Natural killer cell (primary cell): ENCODE data around the gene CD47. TPM values are rescaled to one million over a fixed set of nuclear protein-coding genes. Genes with fewer than 3 reads are reported as not detected.

Experiments
- ATAC-seq, 3 donors: fragments of 150-1000 bp in 2 of 3; fragments of 200-7000 bp in 1 of 3; cut with Tn5 transposase; 1 replicate in 1 of 3; 2 replicates in 2 of 3; pipeline ENCODE4 v1.10.0; 2021; ENCODE audit warnings: mild to moderate bottlenecking in 2 of 3, moderate library complexity in 2 of 3
- DNase-seq, 2 donors: peaks; one replicate each; pipeline versions ENCODE4 v3.0.0 to v3.0.0-alpha.2; 2013 to 2021; ENCODE audit warnings: mixed read lengths in 1 of 2
- H3K27ac ChIP-seq: one replicate; pipeline ENCODE4 v1.5.1; 2013; ENCODE audit warnings: mild to moderate bottlenecking, low read length
- H3K27me3 ChIP-seq: one replicate; pipeline ENCODE4 v1.6.1; 2013; ENCODE audit warnings: low read length; ENCODE audit not compliant: control insufficient read depth, insufficient read depth
- H3K36me3 ChIP-seq: one replicate; pipeline ENCODE4 v1.6.1; 2013; ENCODE audit warnings: low read length; ENCODE audit not compliant: control insufficient read depth, insufficient read depth
- H3K4me1 ChIP-seq: one replicate; pipeline ENCODE4 v1.6.1; 2013; ENCODE audit warnings: low read length; ENCODE audit not compliant: control insufficient read depth, insufficient read depth
- H3K4me3 ChIP-seq: one replicate; pipeline ENCODE4 v1.5.1; 2013; ENCODE audit warnings: low read length
- H3K9me3 ChIP-seq: one replicate; pipeline ENCODE4 v1.6.1; 2013; ENCODE audit warnings: low read length; ENCODE audit not compliant: control insufficient read depth, insufficient read depth
- H3K27ac Mint-ChIP-seq, 2 donors: one replicate each; pipeline ENCODE4 v1.8.0; 2022; ENCODE audit warnings: mild to moderate bottlenecking in 2 of 2, mixed read lengths in 2 of 2, moderate library complexity in 1 of 2
- H3K27me3 Mint-ChIP-seq, 2 donors: one replicate each; pipeline ENCODE4 v1.8.0; 2022; ENCODE audit warnings: low read depth in 2 of 2, mixed read lengths in 2 of 2
- H3K36me3 Mint-ChIP-seq: one replicate; pipeline ENCODE4 v1.8.0; 2022; ENCODE audit warnings: mixed read lengths
- H3K4me1 Mint-ChIP-seq, 2 donors: one replicate each; pipeline ENCODE4 v1.8.0; 2022; ENCODE audit warnings: mixed read lengths in 2 of 2
- H3K4me3 Mint-ChIP-seq: one replicate; pipeline ENCODE4 v1.8.0; 2022; ENCODE audit warnings: mild to moderate bottlenecking, moderate library complexity, mixed read lengths
- H3K9me3 Mint-ChIP-seq, 2 donors: one replicate each; pipeline ENCODE4 v1.8.0; 2022; ENCODE audit warnings: mixed read lengths in 2 of 2
- CTCF ChIP-seq: fragments of 200-600 bp; IDR thresholded peaks from one replicate; pipeline ENCODE4 v1.8.0; 2022; ENCODE audit warnings: antibody characterized with exemption
- WGBS: methylation state at CpG from one replicate; pipeline ENCODE4 v1.1.7; 2013; ENCODE audit warnings: missing lambda C conversion rate; ENCODE audit not compliant: insufficient coverage; 5-methylcytosine and 5-hydroxymethylcytosine counted together
- intact Hi-C: fragments of 100-400 bp; cut with micrococcal nuclease; formaldehyde crosslinking; loops from one replicate; pipeline ENCODE4 v1.14.2; 2022
- total RNA-seq, 4 donors: library from RNA; stranded (reverse); fragments of 120-200 nt in 1 of 4; gene quantifications; one replicate each; pipeline versions ENCODE4 v1.2.3 to v1.2.4, GENCODE V29; 2013 to 2022

Gene CD47
- total RNA-seq, 3 donors from 2014 or later (not counting 1 experiment from before 2014, with no cell fraction given): 226 to 236 (median 233) TPM

GRCh38 chr3:108088697-108089096 lies 2.1 kb downstream of the CD47 start:
- intact Hi-C loops: loop anchor here (1.0 kb wide), 1 partner anchor 12 kb away; no protein-coding TSS in a partner anchor
- no peak overlapping the region for H3K27ac Mint-ChIP-seq

GRCh38 chr3:108088146-108088545 lies 2.7 kb downstream of the CD47 start:
- Histone ChIP-seq H3K27me3 (no peaks in the 10 kb centered on the region), H3K27ac (peak overlapping the region; percentile 99), H3K36me3 (peaks cover 12% of the 10 kb centered on the region), H3K4me3 (peak overlapping the region; percentile 93), H3K9me3 (peaks cover 3% of the 10 kb centered on the region), H3K4me1 (peaks cover 26% of the 10 kb centered on the region)
- DNase-seq: no peak
- Mint-ChIP-seq H3K4me3 (no peak overlapping the region), H3K36me3 (no peaks in the 10 kb centered on the region), H3K9me3 (peaks cover 2 to 3% of the 10 kb centered on the region in 2 donors), H3K4me1 (peaks cover 19 to 29% of the 10 kb centered on the region in 2 donors), H3K27ac (no peak overlapping the region), H3K27me3 (peaks cover 0 to 2% of the 10 kb centered on the region in 2 donors)
- no peak for ATAC-seq
- intact Hi-C loops: loop anchor here (1.0 kb wide), 1 partner anchor 12 kb away; no protein-coding TSS in a partner anchor
- no peak for TF ChIP-seq CTCF
- no CpG with 5 or more reads among the region's 4 CpGs for WGBS

More at GRCh38 chr3:108088697-108089096, 2.1 kb downstream of the CD47 start:
- Mint-ChIP-seq H3K27me3 (peaks cover 0 to 2% of the 10 kb centered on the region in 2 donors), H3K9me3 (peaks cover 2 to 3% of the 10 kb centered on the region in 2 donors), H3K4me3 (no peak overlapping the region), H3K36me3 (no peaks in the 10 kb centered on the region), H3K4me1 (peaks cover 24 to 35% of the 10 kb centered on the region in 2 donors)
- WGBS: 0% methylated on average over 2 of the region's 2 CpGs
- ATAC-seq (peak in 1 of 3 donors; percentile 22), DNase-seq (peak in 1 of 2 donors; percentile 74)
- no peaks in the 10 kb centered on the region for H3K27me3 ChIP-seq
- H3K36me3 ChIP-seq: peaks cover 11% of the 10 kb centered on the region
- TF ChIP-seq CTCF: no peak
- peaks cover 30% of the 10 kb centered on the region for H3K4me1 ChIP-seq
- H3K4me3 ChIP-seq: peak overlapping the region; percentile 93
- peaks cover 3% of the 10 kb centered on the region for H3K9me3 ChIP-seq
- peak overlapping the region; percentile 99 for H3K27ac ChIP-seq

GRCh38 chr3:108086653-108087052 lies 4.2 kb downstream of the CD47 start:
- peaks cover 2% of the 10 kb centered on the region in 2 donors for H3K9me3 Mint-ChIP-seq
- peaks cover 3% of the 10 kb centered on the region for H3K9me3 ChIP-seq
- H3K27me3 ChIP-seq: no peaks in the 10 kb centered on the region
- H3K4me1 Mint-ChIP-seq: peaks cover 4 to 14% of the 10 kb centered on the region in 2 donors
- 83% methylated on average over 3 of the region's 4 CpGs for WGBS
- no peak for ATAC-seq
- no peak overlapping the region for H3K27ac Mint-ChIP-seq
- H3K27ac ChIP-seq: no peak overlapping the region
- TF ChIP-seq CTCF: no peak
- DNase-seq: no peak
- peaks cover 12% of the 10 kb centered on the region for H3K4me1 ChIP-seq
- no peak overlapping the region for H3K4me3 Mint-ChIP-seq
- intact Hi-C loops: no loop called here
- peaks cover 0 to 1% of the 10 kb centered on the region in 2 donors for H3K27me3 Mint-ChIP-seq
- H3K4me3 ChIP-seq: no peak overlapping the region
- no peaks in the 10 kb centered on the region for H3K36me3 Mint-ChIP-seq
- peaks cover 12% of the 10 kb centered on the region for H3K36me3 ChIP-seq
